ENCODE data around the gene CORO2B.
"Not testable (repeated sequence)": the region's sequence is repeated elsewhere in the genome, so short reads cannot be mapped to it uniquely, and the experiment has no call there.

The CORO2B gene

GRCh38 chr15:68749793-68750192 lies 171.0 kb downstream of the CORO2B start:
- no peak overlapping the region for H3K4me3 ChIP-seq (ENCODE audit: control insufficient read depth, low read depth, low read length)
- peak; percentile 40 for DNase-seq (ENCODE audit: low read depth)
- no peak for TF ChIP-seq CTCF (IDR thresholded peaks at IDR 0.05; ENCODE audit: control insufficient read depth, insufficient read depth, low read depth, low read length, missing control alignments)

- no peak for TF ChIP-seq CTCF (IDR thresholded peaks at IDR 0.05; ENCODE audit: control insufficient read depth, insufficient read depth, low read depth, low read length, missing control alignments)
- no peak for DNase-seq (ENCODE audit: low read depth)
- H3K4me3 ChIP-seq (ENCODE audit: control insufficient read depth, low read depth, low read length): no peak overlapping the region
Observed at GRCh38 chr15:68751622-68752021, 172.8 kb downstream of the CORO2B start.

GRCh38 chr15:68755731-68756130 lies 176.9 kb downstream of the CORO2B start:
- no peak for DNase-seq (ENCODE audit: low read depth)

GRCh38 chr15:68759982-68760579 lies 181.3 kb downstream of the CORO2B start:
- DNase-seq (ENCODE audit: low read depth); H3K4me3 ChIP-seq (ENCODE audit: control insufficient read depth, low read depth, low read length): not testable (repeated sequence)

More at GRCh38 chr15:68755731-68756130, 176.9 kb downstream of the CORO2B start:
- H3K4me3 ChIP-seq (ENCODE audit: control insufficient read depth, low read depth, low read length): no peak overlapping the region
- no peak for TF ChIP-seq CTCF (IDR thresholded peaks at IDR 0.05; ENCODE audit: control insufficient read depth, insufficient read depth, low read depth, low read length, missing control alignments)

GRCh38 chr15:68763063-68763462 lies 184.3 kb downstream of the CORO2B start:
- no peak overlapping the region for H3K4me3 ChIP-seq (ENCODE audit: control insufficient read depth, low read depth, low read length)
- no peak for TF ChIP-seq CTCF (IDR thresholded peaks at IDR 0.05; ENCODE audit: control insufficient read depth, insufficient read depth, low read depth, low read length, missing control alignments)
- no peak for DNase-seq (ENCODE audit: low read depth)

GRCh38 chr15:68764090-68764489 lies 185.3 kb downstream of the CORO2B start:
- no peak overlapping the region for H3K4me3 ChIP-seq (ENCODE audit: control insufficient read depth, low read depth, low read length)
- TF ChIP-seq CTCF (IDR thresholded peaks at IDR 0.05; ENCODE audit: control insufficient read depth, insufficient read depth, low read depth, low read length, missing control alignments): no peak
- no peak for DNase-seq (ENCODE audit: low read depth)

GRCh38 chr15:68765602-68766368 lies 187.0 kb downstream of the CORO2B start:
- no peak for DNase-seq (ENCODE audit: low read depth)
- H3K4me3 ChIP-seq (ENCODE audit: control insufficient read depth, low read depth, low read length): no peak overlapping the region
- no peak for TF ChIP-seq CTCF (IDR thresholded peaks at IDR 0.05; ENCODE audit: control insufficient read depth, insufficient read depth, low read depth, low read length, missing control alignments)

Data from AG09309 (cell line).